Measurements from ENCODE around the gene MAML3.

The MAML3 gene

GRCh38 chr4:140078366-140078765 is 75.6 kb downstream of the MAML3 start:
- no peaks in the 10 kb centered on the region for H3K27me3 ChIP-seq (ENCODE audit: insufficient read depth, poor library complexity, severe bottlenecking)
- H3K27ac ChIP-seq (replicated peaks): no peak overlapping the region
- TF ChIP-seq SPI1 (IDR thresholded peaks at IDR 0.05; ENCODE audit: borderline replicate concordance, low read depth) (no peak), POLR2AphosphoS5 (IDR thresholded peaks at IDR 0.05; ENCODE audit: low read depth) (no peak), CTCF (IDR thresholded peaks at IDR 0.05; ENCODE audit: insufficient read depth, low read length) (no peak), REST (IDR thresholded peaks at IDR 0.05; ENCODE audit: insufficient replicate concordance, low read depth) (no peak), GABPA (IDR thresholded peaks at IDR 0.05; ENCODE audit: low read depth) (no peak)
- no peak overlapping the region for H3K4me3 ChIP-seq (replicated peaks; ENCODE audit: insufficient read depth, low read length)
- no peak for DNase-seq (ENCODE audit: low read depth in 1 of 2, low spot score in 1 of 2)

- no peaks in the 10 kb centered on the region for H3K27me3 ChIP-seq (ENCODE audit: insufficient read depth, poor library complexity, severe bottlenecking)
- TF ChIP-seq POLR2AphosphoS5 (IDR thresholded peaks at IDR 0.05; ENCODE audit: low read depth) (no peak), REST (IDR thresholded peaks at IDR 0.05; ENCODE audit: insufficient replicate concordance, low read depth) (no peak), SPI1 (IDR thresholded peaks at IDR 0.05; ENCODE audit: borderline replicate concordance, low read depth) (no peak), GABPA (IDR thresholded peaks at IDR 0.05; ENCODE audit: low read depth) (no peak), CTCF (IDR thresholded peaks at IDR 0.05; ENCODE audit: insufficient read depth, low read length) (no peak)
- DNase-seq (ENCODE audit: low read depth in 1 of 2, low spot score in 1 of 2): no peak
- no peak overlapping the region for H3K4me3 ChIP-seq (replicated peaks; ENCODE audit: insufficient read depth, low read length)
- H3K27ac ChIP-seq (replicated peaks): no peak overlapping the region
These were observed 77.7 kb downstream of the MAML3 start for GRCh38 chr4:140076307-140076706.

GRCh38 chr4:140071806-140072205 is 82.2 kb downstream of the MAML3 start:
- H3K27me3 ChIP-seq (ENCODE audit: insufficient read depth, poor library complexity, severe bottlenecking): no peaks in the 10 kb centered on the region
- H3K4me3 ChIP-seq (replicated peaks; ENCODE audit: insufficient read depth, low read length): no peak overlapping the region
- no peak for TF ChIP-seq CTCF (IDR thresholded peaks at IDR 0.05; ENCODE audit: insufficient read depth, low read length)
- TF ChIP-seq SPI1 (IDR thresholded peaks at IDR 0.05; ENCODE audit: borderline replicate concordance, low read depth): peak; percentile 33; the same call in 1 of the 2 replicates
- no peak for TF ChIP-seq REST (IDR thresholded peaks at IDR 0.05; ENCODE audit: insufficient replicate concordance, low read depth)
- no peak for TF ChIP-seq GABPA (IDR thresholded peaks at IDR 0.05; ENCODE audit: low read depth)
- TF ChIP-seq POLR2AphosphoS5 (IDR thresholded peaks at IDR 0.05; ENCODE audit: low read depth): peak; percentile 82
- no peak overlapping the region for H3K27ac ChIP-seq (replicated peaks)
- DNase-seq (ENCODE audit: low read depth in 1 of 2, low spot score in 1 of 2): peak; percentile 34 to 81

Data from HL-60 (cell line).